Activated CD4-positive, alpha-beta T cell treated with anti-CD3 and anti-CD28 coated beads, Interleukin-2, amount 50 U/mL, for 16 hours (primary cell): ENCODE data around the gene IRF5.

ENCODE experiments used
- DNase-seq: peaks from one replicate; pipeline ENCODE4 v3.0.0-alpha.2; 2020

The IRF5 gene, protein sequence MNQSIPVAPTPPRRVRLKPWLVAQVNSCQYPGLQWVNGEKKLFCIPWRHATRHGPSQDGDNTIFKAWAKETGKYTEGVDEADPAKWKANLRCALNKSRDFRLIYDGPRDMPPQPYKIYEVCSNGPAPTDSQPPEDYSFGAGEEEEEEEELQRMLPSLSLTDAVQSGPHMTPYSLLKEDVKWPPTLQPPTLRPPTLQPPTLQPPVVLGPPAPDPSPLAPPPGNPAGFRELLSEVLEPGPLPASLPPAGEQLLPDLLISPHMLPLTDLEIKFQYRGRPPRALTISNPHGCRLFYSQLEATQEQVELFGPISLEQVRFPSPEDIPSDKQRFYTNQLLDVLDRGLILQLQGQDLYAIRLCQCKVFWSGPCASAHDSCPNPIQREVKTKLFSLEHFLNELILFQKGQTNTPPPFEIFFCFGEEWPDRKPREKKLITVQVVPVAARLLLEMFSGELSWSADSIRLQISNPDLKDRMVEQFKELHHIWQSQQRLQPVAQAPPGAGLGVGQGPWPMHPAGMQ

DNA sequence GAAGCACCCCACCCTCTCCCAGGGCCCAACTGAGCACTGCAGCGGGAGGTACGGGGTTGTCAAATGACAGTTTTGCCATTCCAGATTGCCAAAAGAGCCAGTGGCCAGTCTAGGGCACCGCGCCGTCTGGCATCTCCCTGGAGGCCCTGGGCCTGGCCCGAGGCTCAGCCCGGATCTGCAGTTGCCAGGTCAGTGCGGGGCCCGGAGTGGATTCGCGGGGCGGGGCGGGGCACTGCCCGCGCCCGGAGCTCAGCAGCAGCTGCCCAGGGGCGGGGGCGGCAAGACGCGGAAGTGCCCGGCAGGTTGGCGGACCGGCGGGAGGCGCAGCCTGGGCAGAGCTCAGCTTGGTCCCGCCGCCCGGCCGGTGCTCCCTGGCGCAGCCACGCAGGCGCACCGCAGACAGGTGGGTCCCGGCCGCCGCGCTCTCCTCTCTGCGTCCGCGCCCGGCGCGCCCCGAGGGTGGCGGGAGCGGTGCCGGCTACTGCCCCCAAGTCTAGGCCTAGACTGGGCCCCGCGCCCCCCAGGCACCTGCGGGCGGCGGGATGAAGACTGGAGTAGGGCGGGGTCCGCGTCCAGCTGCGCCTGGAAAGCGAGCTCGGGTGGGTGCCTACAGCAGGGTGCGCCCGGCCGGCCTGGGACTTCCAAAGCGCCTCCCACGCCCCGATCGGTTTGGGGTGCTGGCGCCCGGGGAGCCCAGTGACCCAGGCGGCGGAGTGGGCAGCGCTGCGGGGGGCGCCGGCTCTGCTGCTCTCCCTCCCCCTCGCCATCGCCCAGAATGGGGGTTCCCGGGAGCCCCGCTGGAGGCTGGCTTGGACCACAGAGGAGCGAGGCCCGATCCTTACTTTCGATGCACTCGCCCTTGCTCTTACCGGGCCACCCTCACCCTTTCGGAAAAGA is at the start of gene IRF5:
Gene IRF5 (plus strand): TSS at position 281 of the 897 bp plus-strand sequence. CDS start 4,155 bp downstream, outside the sequence.
- peak; percentile 43 for DNase-seq

DNA sequence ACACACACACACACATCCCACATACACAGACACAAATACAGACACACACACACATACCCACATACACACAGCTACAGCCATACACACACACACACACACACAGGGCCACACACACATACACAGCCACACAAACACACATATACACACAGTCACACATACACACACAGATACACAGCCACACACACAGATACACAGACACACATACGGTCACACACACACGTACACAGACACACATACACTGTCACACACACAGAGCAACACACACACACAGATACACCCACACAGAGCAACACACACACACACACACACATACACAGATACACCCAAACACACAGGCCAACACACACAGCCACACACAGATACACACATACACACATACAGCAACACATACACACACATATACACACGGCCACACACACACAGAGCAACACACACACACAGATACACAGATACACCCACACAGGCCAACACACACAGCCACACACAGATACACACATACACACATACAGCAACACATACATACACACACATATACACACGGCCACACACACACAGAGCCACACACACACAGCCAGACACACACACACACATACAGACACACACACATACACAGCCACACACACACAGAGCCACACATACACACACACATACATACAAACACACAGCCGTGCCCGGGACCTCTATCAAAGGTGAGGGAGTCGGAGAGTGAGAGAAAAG is 49.5 kb upstream of the IRF5 start:
- no peak for DNase-seq

DNA sequence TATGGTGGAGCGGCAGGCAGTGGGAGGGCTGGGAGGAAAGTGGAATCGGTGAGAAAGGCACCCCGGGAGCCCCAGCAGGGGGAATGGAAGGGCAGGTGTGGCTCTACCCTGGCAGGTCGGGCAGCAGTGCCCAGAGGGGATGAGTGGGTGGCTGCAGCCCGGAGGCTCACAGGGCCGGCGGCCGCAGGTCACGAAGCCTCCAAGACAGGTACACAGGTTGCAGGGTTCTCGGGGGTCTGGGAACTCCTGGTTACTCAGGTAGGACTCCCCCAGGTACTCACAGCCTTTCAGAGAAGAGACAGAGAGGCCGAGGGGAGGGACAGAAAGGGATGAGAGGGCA is 49.0 kb upstream of the IRF5 start:
- no peak for DNase-seq

DNA sequence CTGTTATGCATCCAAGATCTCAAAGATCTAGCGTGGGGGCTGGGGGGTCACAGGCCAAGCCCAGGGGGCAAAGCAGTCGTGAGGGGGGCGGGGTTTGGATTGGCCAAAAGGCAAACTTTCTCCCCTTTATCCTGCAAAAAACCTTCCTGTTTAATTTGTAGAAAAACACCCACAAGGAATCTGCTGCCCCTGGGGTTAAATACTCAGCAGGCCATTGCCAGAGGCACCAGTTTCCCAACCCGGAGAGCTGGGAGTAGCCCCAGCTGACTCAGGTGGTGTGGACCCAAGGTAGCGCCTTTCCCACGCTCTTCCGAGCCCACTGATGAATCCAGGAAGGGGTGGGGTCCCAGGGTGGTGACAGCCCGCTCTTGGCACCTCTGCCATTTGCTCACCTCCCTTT is 48.6 kb upstream of the IRF5 start:
- no peak for DNase-seq

DNA sequence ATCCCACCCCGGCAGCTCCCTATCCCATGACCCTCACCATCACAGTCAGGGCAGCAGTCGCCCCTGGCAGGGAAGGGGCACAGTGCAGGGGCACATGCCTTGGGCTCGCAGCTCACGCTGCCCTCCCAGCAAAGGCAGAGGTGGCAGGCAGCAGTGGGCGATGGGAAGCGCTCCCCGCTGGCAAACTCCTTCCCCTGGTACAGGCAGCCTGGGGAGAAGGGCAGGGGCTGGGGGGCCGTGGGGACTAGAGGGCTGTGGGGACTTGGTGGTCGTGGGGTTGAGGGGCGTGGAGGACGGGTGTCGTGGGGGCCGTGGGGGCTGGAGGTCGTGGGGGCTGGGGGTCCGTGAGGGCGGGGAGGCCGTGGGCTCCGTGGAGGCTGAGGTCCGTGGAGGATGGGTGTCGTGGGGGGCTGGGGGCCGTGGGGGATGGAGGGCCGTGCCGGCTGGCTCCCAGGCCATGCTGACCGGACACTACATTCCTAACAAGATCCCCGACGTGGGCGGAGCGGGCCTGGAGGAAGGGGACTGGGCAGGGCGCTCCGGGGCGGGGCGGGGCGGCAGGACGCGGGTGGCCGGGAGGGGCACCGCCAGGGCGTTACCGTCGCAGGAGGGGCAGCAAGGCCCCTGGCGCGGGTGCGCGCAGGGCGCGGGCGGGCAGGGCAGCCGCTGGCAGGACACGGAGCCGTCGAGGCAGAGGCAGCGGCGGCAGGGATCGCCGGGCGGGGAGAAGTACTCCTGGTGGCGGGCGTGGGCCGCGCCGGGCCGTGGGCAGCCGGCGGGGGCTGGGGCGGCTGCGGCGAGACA is 47.2 kb upstream of the IRF5 start:
- DNase-seq: no peak

DNA sequence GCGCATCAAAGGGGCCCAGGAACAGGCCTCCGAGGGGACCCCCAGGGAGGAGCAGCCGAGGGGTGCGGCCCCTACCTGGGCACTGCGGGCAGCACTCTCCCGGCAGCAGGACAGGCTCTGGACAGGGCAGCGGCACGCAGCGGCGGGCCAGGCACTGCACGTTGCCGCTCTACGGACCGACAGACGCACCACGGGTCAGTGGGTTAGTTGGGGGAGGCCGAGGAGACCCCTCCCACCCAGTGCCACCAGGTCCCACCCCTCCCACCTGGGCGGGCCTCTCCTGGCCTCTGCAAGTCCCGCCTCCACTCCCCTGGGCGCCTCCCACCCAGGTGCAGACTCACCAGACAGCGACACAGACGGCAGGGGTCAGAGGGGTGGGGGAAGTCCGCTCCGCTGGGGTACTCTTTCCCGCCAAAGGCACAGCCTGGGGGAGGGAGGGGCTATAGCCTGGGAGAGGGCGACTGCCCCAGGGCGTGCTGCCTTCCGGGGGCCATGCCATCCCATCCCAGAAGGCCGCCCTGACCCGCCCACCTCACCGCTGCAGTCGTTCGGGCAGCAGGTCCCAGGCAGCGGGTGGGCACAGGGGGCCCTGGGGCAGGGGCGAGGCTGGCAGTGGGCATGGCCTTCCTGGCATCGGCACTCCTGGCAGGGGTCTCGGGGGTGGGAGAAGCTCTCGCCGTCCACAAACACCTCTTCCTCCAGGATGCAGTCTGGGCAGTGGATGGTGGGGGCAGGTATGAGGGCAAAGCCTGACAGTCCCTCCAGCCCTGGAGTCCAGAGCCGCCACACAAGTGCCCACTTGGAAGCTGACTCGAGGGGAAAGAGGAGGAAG is 46.4 kb upstream of the IRF5 start:
- DNase-seq: no peak

DNA sequence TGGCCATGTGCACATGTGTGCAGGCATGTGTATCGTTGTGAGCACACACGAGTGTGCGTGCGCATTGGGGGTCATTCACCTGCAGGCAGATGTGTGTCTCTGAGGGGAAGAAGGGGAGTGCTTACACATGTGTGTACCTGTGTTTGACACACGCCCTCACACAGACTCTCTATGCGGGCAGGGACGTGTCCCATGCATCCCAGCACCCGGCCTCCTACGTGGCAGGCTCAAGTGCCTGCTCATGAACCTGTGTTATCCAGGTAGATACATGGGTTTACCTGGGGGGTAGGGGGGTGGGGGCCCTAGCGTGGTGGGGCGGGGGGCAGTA is 45.8 kb upstream of the IRF5 start:
- DNase-seq: no peak

DNA sequence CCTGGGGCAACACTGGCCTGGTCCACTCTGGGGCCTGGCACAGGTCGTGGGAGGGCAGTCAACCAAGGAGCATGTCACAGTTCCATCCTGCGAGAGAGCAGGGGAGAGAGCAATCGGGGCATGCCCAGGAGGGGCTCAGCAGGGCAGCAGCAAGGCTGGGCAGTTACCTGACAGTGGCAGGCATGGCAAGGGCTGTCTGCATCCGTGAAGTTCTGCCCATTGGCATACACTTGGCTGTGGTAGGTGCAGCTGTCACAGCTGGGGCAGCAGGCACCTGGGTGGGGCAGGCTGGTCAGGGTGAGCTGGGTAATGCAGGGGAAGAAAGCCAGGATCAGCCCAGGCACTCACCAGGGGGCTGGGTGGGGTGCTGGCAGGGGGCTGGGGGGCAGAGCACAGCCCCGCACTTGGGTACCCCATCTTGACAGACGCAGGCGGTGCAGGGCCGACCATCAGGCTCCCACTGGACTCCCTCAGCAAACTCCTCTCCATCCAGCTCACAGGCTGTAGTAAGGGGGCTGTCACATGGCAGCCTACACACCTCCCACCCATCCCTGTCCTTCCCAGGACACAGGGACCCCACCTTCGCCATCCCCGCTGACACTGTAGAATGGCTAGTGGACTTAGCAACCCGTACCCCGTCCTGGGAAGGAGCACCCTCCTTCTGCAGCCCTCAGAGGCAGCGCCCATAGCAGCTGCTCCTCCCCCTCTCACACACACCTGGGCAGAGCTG is 45.0 kb upstream of the IRF5 start:
- DNase-seq: no peak

DNA sequence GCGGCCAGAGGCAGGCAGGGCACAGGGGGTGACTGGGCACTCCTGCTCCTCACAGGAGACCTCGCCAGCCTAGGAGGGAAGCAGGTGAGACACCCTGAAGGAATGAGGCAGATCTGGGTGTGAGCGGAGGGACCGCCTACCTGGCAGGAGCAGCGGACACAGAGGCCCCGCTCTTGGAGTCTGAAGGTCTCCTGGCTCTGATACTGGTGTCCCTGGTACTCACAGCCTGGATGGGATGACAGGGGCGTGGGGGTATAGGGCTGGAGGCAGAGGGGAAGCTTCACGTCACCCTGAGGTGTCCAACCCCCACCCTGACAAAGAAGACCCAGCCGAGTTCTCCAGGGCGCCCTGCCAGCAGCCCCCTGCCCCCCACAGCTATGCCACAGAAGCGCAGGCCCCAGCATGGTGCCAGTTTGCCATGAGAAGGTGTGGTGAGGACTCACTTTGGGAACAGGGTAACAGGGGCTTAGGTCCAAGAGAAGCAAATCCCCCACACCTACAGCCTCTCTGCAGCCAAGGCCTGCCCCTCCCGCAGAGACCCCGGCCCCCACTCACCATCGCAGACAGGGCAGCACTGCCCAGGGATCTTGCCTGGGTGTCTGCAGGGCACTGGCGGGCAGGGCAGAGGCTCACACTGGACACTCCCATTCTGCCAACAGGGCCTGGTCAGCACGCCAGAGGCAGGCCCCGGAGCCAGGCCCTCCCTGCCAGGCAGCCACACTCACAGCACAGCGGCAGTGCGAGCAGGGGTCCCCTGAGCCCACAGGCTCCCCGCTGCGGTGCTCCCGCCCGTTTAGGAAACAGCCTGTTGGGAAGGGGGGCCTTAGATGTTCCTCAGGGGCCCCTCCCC is 44.3 kb upstream of the IRF5 start:
- DNase-seq: no peak

DNA sequence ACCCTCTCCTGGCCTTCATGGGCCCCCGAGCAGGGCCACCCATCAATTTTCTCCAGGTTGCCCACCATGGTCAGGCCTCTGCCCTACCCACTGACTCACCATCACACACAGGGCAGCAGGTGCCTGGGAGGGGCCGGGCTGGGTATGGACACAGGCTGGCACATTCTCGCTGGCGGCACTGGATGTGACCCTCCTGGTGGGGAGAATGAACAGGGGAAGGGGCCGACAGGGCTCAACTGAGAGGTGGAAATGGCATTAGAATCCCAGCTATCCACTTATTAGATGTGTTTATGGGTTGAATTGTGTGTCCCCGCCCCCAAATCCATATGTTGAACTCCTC is 43.7 kb upstream of the IRF5 start:
- no peak for DNase-seq

DNA sequence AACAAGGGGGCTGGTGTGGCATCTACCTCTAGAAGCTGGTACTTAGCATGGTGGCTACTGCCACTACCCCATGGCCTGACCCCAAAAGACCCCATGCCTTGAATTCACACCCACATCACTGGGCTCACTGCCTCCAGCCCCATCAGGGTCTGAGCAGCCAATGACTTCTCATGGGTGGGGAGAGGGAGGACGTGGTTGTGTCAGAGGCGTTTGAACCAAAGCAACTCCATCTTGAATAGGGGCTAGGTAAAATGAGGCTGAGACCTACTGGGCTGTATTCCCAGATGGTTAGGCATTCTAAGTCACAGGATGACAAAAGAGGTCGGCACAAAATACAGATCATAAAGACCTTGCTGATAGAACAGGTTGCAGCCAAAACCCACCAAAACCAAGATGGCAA is 42.4 kb upstream of the IRF5 start:
- DNase-seq: no peak

DNA sequence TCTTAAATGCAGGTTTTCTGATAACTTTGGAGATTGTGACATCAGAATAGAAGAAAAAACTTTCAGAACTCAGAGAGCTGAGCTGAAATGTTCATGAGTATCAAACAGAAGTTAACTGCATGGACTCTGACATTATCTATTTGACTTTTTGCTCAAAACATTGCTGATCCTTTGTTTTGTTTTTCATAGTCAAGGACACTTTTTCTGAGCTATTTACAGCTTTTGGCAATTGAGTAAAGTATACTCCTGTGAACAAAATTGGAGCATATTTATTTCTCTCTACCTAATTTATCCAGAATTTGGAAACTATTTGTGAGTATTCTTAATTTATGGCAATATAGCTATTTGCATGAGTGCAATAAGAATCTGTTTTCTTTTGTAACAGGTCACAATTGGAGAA is 38.3 kb upstream of the IRF5 start:
- no peak for DNase-seq

DNA sequence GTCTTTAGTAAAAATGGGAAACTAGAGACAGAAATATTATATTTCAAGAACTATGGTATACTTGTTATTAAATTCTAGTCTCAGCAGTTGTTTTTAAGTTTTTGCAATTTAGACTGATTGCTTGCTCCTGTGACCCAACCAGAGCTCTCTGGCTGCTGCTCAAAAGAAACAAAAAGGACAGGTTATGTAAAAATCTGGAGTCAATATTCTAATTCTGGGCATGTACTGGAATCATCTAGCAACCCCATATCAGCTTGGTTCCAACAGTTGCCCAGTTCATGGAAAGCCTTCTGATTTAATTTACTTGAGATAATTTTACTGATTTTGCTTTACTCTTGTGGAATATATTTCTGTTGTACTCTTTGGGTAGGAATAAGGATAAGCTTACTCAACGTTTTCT is 37.5 kb upstream of the IRF5 start:
- no peak for DNase-seq

DNA sequence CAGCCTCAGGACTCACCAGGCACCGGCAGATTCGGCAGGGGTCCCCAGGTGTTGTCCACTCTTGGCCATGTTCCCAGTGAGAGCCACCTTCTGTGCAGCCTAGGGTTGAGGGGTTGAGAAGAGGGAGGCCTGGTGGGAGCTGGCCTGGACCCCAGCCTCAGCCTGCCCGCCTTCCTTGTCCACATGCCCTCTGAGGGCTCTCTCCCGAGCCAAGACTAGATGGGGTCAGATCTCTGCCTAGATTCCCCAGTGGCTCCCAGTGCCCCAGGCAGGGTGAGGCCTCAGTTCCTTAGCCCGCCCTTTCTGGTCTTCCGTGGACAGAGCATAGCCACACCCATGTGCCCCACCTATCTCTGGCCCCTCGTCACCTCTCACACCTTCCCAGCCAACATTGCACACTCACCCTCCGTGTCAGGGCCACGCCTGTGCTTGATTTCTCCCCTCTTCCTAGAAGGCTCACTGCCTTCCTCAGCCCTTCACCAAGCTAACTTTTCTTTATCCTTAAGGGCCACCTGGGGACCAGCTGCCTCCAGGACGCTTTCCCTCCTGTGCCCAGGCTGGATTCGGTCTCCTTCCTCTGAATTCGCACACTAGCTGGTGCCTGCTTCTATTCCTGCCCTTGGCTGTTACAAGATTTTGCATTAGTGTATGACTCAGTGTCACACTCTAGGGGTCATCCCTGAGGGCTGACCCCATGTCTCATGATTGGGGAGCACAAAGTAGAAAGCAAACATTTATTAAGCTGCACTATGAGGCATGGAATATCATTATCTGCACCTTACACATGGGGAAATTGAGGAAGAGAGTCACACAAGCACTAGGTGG is 34.8 kb upstream of the IRF5 start:
- DNase-seq: no peak

DNA sequence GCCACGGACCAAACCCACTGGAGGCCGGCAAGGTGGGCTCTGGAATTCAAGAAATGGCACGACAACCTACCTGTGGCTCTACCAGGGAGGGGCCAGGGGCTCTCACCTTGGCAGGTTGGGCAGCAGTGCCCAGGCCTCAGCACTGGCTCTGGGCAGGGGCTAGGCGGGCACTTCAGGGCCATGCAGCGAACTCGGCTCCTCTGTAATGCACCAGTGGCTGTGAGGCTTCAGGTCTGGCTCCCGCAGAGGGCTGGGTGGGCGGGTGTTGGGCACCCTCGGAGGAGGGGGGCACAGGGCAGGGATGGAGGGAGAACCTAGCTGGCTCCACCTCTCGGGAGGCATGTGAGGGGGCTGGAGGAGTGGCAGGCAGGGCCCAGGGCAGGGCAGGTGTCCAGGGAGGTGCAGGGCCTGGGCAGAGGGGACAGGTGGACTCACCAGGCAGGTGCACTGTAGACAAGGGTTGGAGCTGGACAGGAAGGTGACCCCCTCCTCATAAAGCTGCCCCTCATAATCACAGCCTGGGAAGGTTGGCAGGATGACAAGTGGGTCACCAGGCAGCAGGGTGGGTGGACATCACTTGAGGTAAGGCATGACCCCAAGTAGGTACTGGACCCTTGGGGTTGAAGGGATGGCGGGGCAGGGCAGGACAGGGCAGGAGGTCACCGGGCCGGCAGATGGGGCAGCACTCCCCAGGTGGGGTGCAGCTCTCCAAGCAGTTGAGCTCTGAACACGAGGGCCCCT is 33.9 kb upstream of the IRF5 start:
- DNase-seq: no peak

DNA sequence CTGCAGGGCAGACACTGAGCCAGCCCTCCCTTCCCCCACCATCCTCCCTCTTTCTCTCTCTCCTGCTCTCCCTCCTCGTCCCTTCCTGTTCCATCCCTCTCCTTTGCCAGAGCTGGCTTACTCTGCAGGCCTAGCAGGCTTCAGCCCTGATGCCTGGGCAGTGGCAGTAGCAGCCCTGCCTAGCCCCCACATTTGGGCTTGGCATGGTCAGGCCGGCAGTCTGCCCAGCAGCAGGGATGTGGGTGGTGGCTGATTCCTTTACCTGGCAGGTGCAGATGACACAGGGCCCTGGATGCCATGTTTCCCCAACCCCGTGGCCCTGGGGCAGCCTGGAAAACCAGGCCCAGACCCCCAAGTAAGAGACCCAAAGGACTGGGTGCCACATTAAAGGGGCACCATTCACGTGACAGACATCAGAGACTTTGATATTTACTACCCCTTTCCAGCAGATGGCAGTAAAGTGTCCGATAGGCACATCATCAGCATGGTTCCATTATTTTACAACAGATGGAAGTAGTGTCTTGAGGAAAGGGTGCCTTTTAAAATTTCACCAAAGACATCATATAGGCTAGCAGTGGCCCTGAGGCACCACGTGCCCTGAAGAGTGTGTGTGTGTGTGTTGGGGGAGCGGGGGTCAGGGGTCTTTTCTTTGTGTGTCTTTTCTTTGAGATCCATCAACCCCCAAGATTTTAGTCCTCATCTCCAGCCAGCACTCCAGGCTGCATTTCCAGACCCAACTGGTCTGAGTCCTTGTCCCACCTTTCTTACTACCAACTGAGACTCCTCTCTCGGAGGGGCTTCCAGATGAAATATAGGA is 33.1 kb upstream of the IRF5 start:
- DNase-seq: peak; percentile 68

DNA sequence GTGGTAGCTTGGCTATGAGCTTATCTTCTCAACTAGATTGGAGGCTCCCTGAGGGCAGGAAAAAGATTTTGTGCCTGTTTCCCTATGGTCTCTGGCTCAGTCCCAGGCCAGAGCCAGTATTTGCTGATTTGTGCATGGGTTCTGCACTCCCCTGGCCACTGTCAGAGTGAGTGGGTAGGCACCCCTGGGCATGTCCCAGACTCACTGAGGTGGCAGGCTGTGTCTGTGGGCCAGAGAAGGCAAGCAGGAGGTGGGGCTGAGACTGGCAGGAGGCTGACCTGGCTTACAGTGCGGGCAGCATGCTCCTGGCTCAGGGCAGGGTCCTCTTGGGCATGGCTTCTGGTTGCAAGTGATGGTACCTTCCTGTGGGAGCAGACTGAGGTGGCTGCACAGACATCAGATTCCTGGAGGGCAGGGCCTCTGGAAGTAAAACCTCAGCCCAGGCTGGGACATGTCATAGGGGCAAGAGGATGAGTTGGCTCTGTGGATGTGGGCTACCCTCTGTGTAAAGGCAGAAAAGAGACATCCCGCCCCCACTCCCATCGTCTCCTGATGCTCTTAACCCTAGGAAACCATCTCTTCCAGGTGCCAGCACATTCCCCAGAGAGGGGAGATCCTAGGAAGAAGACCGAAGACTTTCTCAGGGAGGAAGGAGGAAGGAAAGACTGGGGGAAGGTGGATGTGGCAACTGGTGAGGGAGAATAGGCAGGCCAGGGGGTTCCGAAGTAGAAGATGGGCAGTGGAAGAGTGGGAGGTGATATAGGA is 31.5 kb upstream of the IRF5 start:
- no peak for DNase-seq
